Measurements from ENCODE around the gene YIPF5.

The YIPF5 gene

DNA sequence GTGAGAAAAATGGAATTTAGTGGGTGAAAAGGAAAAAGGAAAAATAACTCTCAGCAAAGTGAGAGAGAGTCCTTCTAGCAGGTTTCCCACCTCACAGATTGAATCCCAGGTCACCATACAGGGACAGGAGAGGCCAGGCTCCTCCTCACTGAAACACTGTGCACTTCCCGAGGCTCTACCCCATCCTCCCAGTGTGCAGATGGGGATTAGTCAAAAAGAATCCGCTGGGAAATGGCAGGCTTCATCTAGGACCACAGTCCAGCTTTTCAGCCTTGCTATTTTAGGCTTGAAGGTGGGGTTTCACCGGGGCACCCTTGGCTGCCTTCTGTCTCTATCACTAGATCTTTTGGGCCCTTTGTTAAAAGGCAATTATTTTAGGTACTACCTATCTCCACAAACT is 47.8 kb downstream of the YIPF5 start:
- Histone ChIP-seq H4K20me1 (no peaks in the 10 kb centered on the region), H3K36me3 (no peaks in the 10 kb centered on the region), H3K4me3 (no peak overlapping the region), H3K27ac (no peak overlapping the region), H3K4me2 (no peak overlapping the region), H3K9me3 (replicated peaks in 1 of 11) (peaks cover 0 to 16% (median 9%) of the 10 kb centered on the region in 11 experiments; a peak in 12 of 22 replicates), H3K9ac (no peak overlapping the region), H3K4me1 (no peaks in the 10 kb centered on the region), H3K27me3 (no peaks in the 10 kb centered on the region)
- no peak for TF ChIP-seq Cebpa-rat (IDR thresholded peaks at IDR 0.05)

DNA sequence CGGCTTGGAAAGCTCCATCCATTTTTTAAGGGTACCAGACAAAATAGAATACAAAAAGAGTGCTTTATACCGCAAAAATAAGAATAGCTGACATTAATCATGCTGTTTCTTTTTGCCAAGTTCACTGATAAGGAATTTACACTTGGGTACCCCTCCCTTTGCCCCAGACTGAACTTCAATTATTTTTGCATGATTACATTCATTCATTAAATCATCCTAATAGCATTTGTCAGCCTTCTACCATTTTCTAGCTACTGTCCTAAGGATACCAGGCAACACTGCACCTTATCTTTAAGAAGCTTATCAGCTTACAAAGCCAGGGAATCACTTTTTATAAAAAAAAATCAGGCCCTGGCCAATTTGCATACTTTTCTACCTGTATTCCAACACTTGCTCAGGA is 48.4 kb downstream of the YIPF5 start:
- Histone ChIP-seq H3K9ac (no peak overlapping the region), H3K4me3 (no peak overlapping the region), H3K36me3 (no peaks in the 10 kb centered on the region), H3K27ac (no peak overlapping the region), H3K4me1 (no peaks in the 10 kb centered on the region), H3K9me3 (replicated peaks in 1 of 11) (peaks cover 0 to 16% (median 9%) of the 10 kb centered on the region in 11 experiments; a peak in 12 of 22 replicates), H3K4me2 (no peak overlapping the region), H3K27me3 (no peaks in the 10 kb centered on the region), H4K20me1 (no peaks in the 10 kb centered on the region)
- no peak for TF ChIP-seq Cebpa-rat (IDR thresholded peaks at IDR 0.05)

DNA sequence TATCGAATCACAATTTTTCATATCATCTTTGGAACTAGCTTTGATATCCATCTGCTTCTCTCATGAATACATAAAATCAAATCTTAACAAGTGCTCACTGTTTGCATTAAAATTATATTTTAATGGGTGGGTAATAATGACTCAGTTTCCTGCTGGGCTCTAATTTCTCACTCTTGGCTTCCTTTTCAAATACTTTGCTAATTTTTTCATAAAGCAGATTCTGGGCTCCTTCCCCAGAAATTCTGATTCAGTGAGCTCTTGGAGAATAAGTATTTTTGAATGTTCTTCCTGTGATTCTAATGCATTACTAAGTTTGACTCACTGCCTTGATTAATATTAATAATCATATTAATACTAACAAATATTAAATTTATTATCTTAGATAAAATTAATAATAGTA is 48.9 kb downstream of the YIPF5 start:
- Histone ChIP-seq H3K9ac (no peak overlapping the region), H3K36me3 (no peaks in the 10 kb centered on the region), H4K20me1 (no peaks in the 10 kb centered on the region), H3K4me3 (no peak overlapping the region), H3K27me3 (no peaks in the 10 kb centered on the region), H3K9me3 (replicated peaks in 1 of 11) (peaks cover 0 to 16% (median 9%) of the 10 kb centered on the region in 11 experiments; a peak in 12 of 22 replicates), H3K4me2 (no peak overlapping the region), H3K4me1 (no peaks in the 10 kb centered on the region), H3K27ac (no peak overlapping the region)
- no peak for TF ChIP-seq Cebpa-rat (IDR thresholded peaks at IDR 0.05)

DNA sequence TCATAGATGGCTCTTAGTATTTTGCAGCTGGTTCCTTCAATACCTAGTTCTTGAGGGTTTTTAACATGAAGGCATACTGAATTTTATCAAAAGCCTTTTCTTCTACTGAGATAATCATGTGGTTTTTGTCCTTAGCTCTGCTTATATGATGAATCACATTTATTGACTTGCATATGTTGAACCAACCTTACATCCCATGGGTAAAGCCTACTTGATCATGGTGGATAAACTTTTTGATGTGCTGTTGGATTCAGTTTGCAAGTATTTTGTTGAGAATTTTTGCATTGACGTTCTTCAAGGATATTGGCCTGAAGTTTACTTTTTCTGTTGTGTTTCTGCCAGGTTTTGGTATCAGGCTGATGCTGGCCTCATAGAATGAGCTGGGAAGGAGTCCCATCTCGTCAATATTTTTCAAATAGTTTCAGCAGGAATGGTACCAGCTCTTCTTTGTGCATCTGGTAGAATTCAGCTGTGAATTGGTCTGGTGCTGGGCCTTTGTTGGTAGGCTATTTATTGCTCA is 49.7 kb downstream of the YIPF5 start:
- H3K4me2 ChIP-seq = no peak overlapping the region
- no peaks in the 10 kb centered on the region for H4K20me1 ChIP-seq
- no peak overlapping the region for H3K27ac ChIP-seq
- no peak overlapping the region for H3K4me3 ChIP-seq
- H3K4me1 ChIP-seq = no peaks in the 10 kb centered on the region
- no peaks in the 10 kb centered on the region for H3K27me3 ChIP-seq
- H3K9ac ChIP-seq = no peak overlapping the region
- peaks cover 0 to 16% (median 9%) of the 10 kb centered on the region in 11 experiments; a peak in 12 of 22 replicates for H3K9me3 ChIP-seq (replicated peaks in 1 of 11)
- no peak for TF ChIP-seq Cebpa-rat (IDR thresholded peaks at IDR 0.05)
- H3K36me3 ChIP-seq = no peaks in the 10 kb centered on the region

DNA sequence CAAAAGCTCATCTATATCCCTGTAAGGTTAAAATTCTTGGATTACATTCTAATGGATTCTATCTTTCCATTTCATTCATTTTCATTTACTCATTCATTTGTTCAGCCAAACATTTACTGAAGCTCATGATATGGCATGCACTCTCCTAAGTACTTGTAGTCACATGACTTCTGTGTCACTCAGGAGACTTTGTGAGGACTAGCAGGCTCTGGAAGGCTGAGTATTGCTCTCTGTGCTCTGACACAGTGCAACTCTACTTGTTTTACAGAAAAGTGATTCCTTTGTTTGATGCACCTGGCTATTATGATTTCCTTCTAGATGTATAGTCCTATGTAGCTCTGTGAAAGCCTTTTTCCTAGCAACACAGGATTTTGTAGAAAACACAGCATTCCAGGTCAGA is 53.0 kb downstream of the YIPF5 start:
- no peaks in the 10 kb centered on the region for H3K36me3 ChIP-seq
- peaks cover 0 to 16% (median 9%) of the 10 kb centered on the region in 11 experiments; a peak in 12 of 22 replicates for H3K9me3 ChIP-seq (replicated peaks in 1 of 11)
- H3K4me1 ChIP-seq = no peaks in the 10 kb centered on the region
- H3K27ac ChIP-seq = no peak overlapping the region
- no peak overlapping the region for H3K9ac ChIP-seq
- no peak for TF ChIP-seq Cebpa-rat (IDR thresholded peaks at IDR 0.05)
- H3K4me2 ChIP-seq = no peak overlapping the region
- no peaks in the 10 kb centered on the region for H4K20me1 ChIP-seq
- no peak overlapping the region for H3K4me3 ChIP-seq
- H3K27me3 ChIP-seq = no peaks in the 10 kb centered on the region

DNA sequence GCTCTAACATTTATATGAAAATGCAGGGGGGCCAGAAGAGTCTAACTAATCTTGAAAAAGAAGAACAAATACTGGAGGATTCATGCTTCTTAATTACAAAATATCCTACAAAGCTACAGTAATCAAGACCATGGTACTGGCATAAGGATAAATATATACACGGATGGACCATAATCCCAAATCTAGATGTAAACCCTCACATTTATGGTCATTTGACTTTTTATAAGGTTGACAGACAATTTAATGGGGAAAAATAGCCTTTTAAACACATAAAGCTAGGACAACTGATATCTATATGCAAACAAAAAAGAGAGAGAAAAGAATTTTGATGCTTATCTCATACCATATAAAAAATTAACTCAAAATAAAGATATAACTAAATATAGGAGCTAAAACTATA is 55.9 kb downstream of the YIPF5 start:
- Histone ChIP-seq H4K20me1 (no peaks in the 10 kb centered on the region), H3K4me2 (no peak overlapping the region), H3K4me3 (no peak overlapping the region), H3K27ac (no peak overlapping the region), H3K4me1 (no peaks in the 10 kb centered on the region), H3K9me3 (replicated peaks in 1 of 11) (peaks cover 0 to 9% (median 4%) of the 10 kb centered on the region in 11 experiments; a peak in 13 of 22 replicates), H3K36me3 (no peaks in the 10 kb centered on the region), H3K9ac (no peak overlapping the region), H3K27me3 (no peaks in the 10 kb centered on the region)
- TF ChIP-seq Cebpa-rat (IDR thresholded peaks at IDR 0.05) = no peak
